ENCODE data around the gene OPN3. TPM values are rescaled to one million over a fixed set of nuclear protein-coding genes. Genes with fewer than 3 reads are reported as not detected.
A peak's percentile ranks its signal among the peaks of the same experiment; 100 is the strongest.

The OPN3 gene
- total and polyA plus RNA-seq, 4 donors = 10.2 to 18.5 (median 15.1) TPM

DNA sequence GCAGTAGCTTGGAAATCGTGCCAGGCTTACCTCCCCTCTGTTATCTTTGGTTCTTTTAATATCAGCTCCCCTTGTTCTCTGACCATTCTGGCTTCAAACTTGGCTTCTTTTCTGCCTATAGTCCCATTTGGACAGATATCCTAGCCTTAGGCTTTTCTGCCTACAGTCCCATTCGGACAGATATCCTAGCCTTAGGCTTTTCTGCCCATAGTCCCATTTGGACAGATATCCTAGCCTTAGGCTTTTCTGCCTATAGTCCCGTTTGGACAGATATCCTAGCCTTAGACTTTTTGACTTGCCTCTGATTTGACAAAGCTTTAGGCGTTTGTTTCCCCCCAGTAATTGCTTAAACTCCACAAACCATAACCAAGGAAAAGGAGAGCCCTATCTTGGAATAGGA, 25.6 kb downstream of the OPN3 start:
- no peak for DNase-seq
- H3K4me3 ChIP-seq = no peak overlapping the region
- no peak for ATAC-seq (ENCODE audit: insufficient read depth, low FRiP score)
- H3K9ac ChIP-seq (ENCODE audit: insufficient read depth in 1 of 2, low read length in 2 of 2) = no peak overlapping the region
- H3K27me3 ChIP-seq (ENCODE audit: control insufficient read depth in 3 of 3, insufficient read depth in 3 of 3, low read length in 2 of 3) = no peaks in the 10 kb centered on the region
- H3K36me3 ChIP-seq (ENCODE audit: control insufficient read depth in 4 of 4, insufficient read depth in 4 of 4, low read length in 4 of 4) = no peaks in the 10 kb centered on the region
- TF ChIP-seq, protein P1, sequence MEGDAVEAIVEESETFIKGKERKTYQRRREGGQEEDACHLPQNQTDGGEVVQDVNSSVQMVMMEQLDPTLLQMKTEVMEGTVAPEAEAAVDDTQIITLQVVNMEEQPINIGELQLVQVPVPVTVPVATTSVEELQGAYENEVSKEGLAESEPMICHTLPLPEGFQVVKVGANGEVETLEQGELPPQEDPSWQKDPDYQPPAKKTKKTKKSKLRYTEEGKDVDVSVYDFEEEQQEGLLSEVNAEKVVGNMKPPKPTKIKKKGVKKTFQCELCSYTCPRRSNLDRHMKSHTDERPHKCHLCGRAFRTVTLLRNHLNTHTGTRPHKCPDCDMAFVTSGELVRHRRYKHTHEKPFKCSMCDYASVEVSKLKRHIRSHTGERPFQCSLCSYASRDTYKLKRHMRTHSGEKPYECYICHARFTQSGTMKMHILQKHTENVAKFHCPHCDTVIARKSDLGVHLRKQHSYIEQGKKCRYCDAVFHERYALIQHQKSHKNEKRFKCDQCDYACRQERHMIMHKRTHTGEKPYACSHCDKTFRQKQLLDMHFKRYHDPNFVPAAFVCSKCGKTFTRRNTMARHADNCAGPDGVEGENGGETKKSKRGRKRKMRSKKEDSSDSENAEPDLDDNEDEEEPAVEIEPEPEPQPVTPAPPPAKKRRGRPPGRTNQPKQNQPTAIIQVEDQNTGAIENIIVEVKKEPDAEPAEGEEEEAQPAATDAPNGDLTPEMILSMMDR (IDR thresholded peaks at IDR 0.05; ENCODE audit: control extremely low read depth, extremely low read depth) = no peak
- no peaks in the 10 kb centered on the region for H3K9me3 ChIP-seq (ENCODE audit: control insufficient read depth in 4 of 4, insufficient read depth in 3 of 4, low read length in 3 of 4)
- WGBS, 2 donors = 75 to 88% methylated on average over 4 of the region's 4 CpGs
- H3K4me1 ChIP-seq (ENCODE audit: control insufficient read depth in 5 of 5, insufficient read depth in 5 of 5, low read length in 5 of 5) = peaks cover 0 to 20% (median 0%) of the 10 kb centered on the region in 5 donors
- no peak overlapping the region for H3K27ac ChIP-seq (ENCODE audit: low read depth in 1 of 2, low read length in 1 of 2)

DNA sequence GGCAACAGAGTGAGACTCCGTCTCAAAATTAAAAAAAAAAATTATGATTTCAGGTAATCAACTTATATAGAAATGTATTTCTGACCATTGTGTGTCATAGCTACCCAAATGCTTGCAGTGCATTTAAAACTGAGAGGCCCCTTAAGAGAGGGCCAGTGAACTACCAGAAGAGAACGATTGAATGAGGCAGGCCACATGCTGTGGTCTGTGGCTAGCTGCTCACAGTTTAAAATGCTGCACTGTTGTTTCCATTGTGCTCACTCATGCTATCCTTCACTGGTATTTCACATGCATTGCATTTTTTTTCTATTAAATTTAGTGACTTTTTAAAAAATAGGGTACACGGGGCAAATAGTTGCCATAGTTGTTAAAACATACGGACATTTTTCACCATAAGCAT, 26.0 kb downstream of the OPN3 start:
- Histone ChIP-seq H3K36me3 (ENCODE audit: control insufficient read depth in 4 of 4, insufficient read depth in 4 of 4, low read length in 4 of 4) (no peaks in the 10 kb centered on the region), H3K4me1 (ENCODE audit: control insufficient read depth in 5 of 5, insufficient read depth in 5 of 5, low read length in 5 of 5) (peaks cover 0 to 25% (median 2%) of the 10 kb centered on the region in 5 donors), H3K9me3 (ENCODE audit: control insufficient read depth in 4 of 4, insufficient read depth in 3 of 4, low read length in 3 of 4) (no peaks in the 10 kb centered on the region), H3K27me3 (ENCODE audit: control insufficient read depth in 3 of 3, insufficient read depth in 3 of 3, low read length in 2 of 3) (no peaks in the 10 kb centered on the region), H3K4me3 (no peak overlapping the region), H3K27ac (ENCODE audit: low read depth in 1 of 2, low read length in 1 of 2) (no peak overlapping the region), H3K9ac (ENCODE audit: insufficient read depth in 1 of 2, low read length in 2 of 2) (no peak overlapping the region)
- ATAC-seq (ENCODE audit: insufficient read depth, low FRiP score) = no peak
- 94 to 97% methylated on average over 4 of the region's 4 CpGs for WGBS, 2 donors
- no peak for DNase-seq
- TF ChIP-seq, protein P1 (IDR thresholded peaks at IDR 0.05; ENCODE audit: control extremely low read depth, extremely low read depth) = no peak

DNA sequence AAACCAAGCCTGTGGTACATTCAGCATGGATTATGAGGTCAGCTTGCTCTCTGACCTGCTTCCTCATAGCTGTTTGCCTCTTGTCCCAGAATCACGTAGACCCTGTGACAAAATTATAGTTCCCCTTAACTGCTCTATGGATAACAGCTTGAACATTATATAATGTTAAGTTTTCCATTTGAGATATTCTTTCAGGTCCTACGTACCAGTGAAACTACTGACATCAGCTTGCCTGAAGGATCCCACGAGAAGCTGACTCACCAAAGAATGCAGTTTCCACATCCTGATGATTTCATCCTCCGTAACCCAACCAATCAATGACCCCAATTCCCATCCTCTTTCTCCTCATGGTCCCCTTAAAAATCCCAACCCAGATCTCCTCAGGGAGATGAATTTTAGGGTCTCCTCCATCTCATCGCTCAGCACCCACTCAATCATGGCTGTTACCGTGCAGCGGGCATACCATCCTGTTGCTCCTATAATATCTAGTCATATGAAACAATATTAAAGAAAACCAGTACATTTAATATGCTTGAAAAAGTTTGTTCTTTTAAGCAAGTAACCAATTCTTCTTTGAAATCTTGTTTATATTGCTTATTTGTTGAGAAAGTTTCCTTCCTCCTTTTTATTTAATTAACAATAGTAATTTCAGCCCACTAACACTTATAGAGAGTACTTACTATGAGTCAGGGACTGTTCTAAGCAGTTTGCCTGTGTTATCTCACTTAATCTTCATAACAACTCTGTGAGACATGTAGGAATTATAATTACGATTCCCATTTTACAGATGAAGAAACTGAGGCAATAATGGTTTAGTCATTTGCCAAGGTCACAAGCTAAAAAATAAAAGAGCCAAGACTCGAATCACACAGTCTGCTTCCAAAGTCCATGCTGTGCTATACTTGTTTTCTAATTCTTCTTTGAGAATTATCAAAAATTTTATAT, 27.4 kb downstream of the OPN3 start:
- ATAC-seq (ENCODE audit: insufficient read depth, low FRiP score) = peak; percentile 32
- TF ChIP-seq, protein P1 (IDR thresholded peaks at IDR 0.05; ENCODE audit: control extremely low read depth, extremely low read depth) = no peak
- Histone ChIP-seq H3K9ac (ENCODE audit: insufficient read depth in 1 of 2, low read length in 2 of 2) (no peak overlapping the region), H3K27me3 (ENCODE audit: control insufficient read depth in 3 of 3, insufficient read depth in 3 of 3, low read length in 2 of 3) (no peaks in the 10 kb centered on the region), H3K27ac (ENCODE audit: low read depth in 1 of 2, low read length in 1 of 2) (no peak overlapping the region), H3K4me3 (no peak overlapping the region), H3K36me3 (ENCODE audit: control insufficient read depth in 4 of 4, insufficient read depth in 4 of 4, low read length in 4 of 4) (no peaks in the 10 kb centered on the region), H3K9me3 (ENCODE audit: control insufficient read depth in 4 of 4, insufficient read depth in 3 of 4, low read length in 3 of 4) (no peaks in the 10 kb centered on the region), H3K4me1 (ENCODE audit: control insufficient read depth in 5 of 5, insufficient read depth in 5 of 5, low read length in 5 of 5) (peaks cover 0 to 38% (median 2%) of the 10 kb centered on the region in 5 donors)
- WGBS, 2 donors = 73 to 75% methylated on average over 9 of the region's 9 CpGs
- no peak for DNase-seq

Measured in lung (tissue), 12 donors.